Fibroblast of skin of back (primary cell): ENCODE data around the gene BAX.
A peak's percentile ranks its signal among the peaks of the same experiment; 100 is the strongest.

ENCODE experiments used
- DNase-seq: peaks from one replicate; pipeline ENCODE4 v3.0.0-alpha.2; 2013

BAX gene

GRCh38 chr19:48963371-48964204 is 8.9 kb downstream of the BAX start:
- DNase-seq = peak; percentile 77

DNA sequence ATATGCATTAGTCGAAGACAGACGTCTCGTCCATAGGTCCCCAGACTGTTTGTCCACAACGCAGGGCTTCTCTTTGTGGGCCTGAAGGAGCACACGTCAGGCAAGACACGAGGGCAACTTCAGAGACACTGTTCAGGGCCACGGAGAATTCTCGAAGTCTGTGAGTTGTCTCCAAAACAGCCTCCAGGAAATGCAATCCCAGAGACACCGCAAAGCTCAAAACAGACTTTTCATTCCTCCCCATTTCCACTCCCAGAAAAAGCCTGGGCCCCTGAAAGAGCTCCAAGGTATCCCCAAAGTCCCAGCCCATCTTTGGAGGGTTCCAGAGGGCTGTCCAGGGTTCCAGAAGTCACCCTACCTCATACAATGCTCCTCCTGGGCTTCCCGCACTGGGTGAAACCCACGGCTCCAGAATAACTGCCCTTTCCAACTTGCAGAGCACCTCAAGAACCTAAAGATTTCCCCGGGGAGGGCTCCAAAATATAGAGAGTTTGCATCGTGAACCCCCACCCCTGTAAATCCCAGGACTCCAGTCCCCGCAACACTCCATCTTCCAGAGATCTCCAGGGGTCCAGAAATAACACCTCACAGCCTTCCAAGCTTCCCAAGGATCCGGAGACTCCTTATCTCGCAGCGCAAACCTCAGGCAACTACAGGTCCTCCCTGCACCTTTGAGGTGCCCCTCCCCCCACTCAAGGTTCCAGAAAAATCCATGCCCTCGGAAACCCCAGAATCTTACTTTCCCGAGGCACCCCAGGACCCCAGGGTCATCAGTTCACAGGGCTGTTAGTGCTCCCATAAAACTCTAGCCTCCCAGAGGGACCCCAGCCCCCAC is 9.7 kb downstream of the BAX start:
- DNase-seq = peak; percentile 61

- DNase-seq = peak; percentile 94
Observed at GRCh38 chr19:48965040-48965805, 10.5 kb downstream of the BAX start, which contains the start of gene FTL. Gene FTL, plus strand, starts transcription at chr19:48965309. Its CDS starts 199 bp downstream, at chr19:48965508.

- peak; percentile 86 for DNase-seq
Observed at GRCh38 chr19:48965806-48966540, 11.3 kb downstream of the BAX start.

DNA sequence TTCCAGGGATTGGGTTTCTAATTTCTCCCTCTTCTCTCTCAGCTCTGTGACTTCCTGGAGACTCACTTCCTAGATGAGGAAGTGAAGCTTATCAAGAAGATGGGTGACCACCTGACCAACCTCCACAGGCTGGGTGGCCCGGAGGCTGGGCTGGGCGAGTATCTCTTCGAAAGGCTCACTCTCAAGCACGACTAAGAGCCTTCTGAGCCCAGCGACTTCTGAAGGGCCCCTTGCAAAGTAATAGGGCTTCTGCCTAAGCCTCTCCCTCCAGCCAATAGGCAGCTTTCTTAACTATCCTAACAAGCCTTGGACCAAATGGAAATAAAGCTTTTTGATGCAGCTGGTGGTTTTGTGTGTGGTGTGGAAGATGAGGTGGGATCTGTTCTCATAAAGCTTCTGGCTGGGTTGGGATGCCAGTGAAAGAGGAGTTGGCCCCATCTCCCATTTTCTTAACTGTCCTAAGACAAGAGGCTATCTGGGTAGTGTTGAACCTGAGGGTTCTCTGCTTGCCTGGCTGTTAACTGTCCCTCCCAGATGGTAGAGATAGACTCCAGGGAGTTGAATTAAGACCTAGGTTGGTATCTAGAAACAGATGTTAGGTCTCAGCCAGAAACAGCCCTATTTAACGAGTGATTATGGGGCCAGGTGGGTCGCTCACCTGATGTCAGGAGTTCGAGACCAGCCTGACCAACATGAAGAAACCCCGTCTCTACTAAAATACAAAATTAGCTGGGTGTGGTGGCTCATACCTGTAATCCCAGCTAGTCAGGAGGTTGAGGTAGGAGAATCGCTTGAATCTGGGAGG is 12.1 kb downstream of the BAX start:
- DNase-seq = no peak

GRCh38 chr19:48967346-48968178 is 12.9 kb downstream of the BAX start:
- DNase-seq = peak; percentile 29

DNA sequence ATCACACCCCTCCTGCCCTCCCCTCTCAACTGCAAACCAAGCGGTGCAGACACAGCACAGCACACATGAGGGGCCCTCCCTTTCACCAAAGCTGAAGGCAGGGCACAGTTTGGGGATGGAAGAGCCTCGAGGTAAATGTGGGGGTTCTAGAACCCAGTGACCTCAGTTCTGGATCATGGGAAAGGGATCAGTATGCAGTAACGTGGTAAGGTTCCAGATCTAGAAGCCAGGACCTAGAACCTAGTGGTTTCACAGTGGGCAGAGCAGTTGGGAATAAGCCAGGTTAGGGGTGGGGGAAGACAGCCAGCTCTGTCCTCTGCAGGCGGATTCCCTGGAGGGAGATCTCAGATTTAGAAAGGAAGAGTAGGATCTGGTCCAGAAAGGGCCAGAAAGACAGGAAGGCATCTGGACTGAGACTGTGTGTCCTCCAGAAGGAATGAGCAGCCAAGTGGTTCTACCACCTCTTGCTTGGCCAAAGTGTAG is 13.5 kb downstream of the BAX start:
- no peak for DNase-seq

DNA sequence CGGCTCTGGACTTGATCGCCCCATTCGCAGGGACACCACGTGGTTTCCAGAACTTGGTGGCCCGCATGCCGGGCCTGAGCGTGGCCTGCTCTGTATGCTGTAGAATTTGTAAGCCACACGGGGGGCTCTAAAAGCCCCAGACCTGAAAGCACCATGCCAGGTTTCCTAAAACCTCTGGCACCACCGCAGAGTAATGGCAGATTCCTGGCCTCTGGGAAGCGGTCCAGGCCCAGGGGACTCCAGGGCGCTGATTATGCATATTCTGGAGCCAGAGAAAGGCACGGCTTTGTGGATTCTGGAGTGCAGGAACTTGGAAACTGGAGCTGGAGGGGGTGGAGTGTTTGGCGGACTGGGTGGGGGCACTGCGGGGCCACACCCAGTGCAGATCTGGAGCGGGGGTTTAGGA is 14.1 kb downstream of the BAX start:
- DNase-seq = no peak

- DNase-seq = no peak
Observed at GRCh38 chr19:48969276-48970138, 14.8 kb downstream of the BAX start.

DNA sequence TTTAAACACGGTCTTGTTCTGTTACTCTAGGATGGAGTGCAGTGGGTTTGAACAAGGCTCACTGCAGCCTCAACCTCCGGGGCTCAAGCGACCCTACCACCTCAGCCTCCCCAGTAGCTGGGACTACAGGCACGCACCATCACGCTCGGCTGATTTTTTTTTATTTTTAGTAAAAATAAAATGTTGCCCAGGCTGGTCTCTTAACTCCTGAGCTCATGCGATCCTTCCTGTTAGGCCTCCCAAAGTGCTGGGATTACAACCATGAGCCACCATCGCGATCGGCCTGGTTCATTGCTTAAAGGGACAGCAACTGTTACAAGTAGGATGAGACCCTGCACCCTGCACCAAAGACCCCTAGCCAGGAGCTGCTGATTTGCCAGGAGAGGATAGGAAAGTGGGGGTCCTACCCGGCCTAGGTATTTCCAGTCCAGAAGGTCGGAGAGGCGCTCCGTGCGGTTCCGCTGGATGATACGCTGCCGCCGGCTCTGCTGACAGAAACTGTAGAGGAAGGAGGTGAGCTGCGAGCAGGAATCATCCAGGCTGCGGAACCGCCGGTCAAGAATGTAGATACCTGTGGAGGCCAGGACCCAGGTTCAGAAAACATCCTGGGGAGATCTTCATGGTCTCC is 15.6 kb downstream of the BAX start:
- DNase-seq = no peak

- peak; percentile 65 for DNase-seq
Observed at GRCh38 chr19:48970923-48971395, 16.3 kb downstream of the BAX start.

GRCh38 chr19:48975947-48976847 is 21.5 kb downstream of the BAX start:
- no peak for DNase-seq

- no peak for DNase-seq
Observed at GRCh38 chr19:48977061-48977460, 22.4 kb downstream of the BAX start.

DNA sequence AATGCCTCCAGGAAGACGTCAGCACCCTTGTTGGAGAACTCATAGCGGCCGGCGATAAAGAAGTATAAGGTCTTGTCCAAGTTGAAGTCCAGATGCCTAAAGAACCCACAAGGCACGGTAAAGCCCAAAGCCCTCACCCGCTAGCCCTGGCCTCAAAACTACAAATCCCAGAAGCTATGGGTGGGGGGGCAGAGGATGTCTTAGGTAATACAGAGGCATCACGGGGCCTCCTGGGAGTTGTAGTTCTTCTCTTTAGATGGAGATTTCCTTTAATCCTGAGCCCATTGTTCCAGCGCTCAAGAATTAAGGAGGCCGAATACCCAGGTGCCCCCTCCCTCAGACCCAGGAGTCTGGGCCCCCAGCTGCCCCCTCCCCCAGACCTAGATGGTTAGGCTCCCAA is 27.6 kb downstream of the BAX start:
- DNase-seq = no peak

DNA sequence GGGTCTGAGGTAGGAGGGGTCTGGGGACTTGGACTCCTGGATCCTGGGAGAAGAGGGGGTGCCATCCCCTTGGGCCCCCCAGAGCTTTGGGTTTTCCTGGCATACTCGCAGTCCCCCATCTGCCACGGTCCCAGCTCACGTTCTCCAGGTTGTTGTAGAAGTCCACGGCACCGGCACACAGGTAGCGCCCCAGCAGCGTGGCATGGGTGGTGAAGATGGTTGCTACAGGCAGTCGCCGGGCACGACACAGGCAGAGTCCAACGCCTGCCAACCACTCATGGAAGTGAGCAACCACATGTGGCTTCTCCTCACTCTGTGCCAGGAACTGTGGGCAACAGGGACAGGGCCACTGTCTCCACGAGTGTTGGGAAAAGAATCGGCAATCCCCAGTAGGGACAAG is 31.0 kb downstream of the BAX start:
- DNase-seq = no peak

DNA sequence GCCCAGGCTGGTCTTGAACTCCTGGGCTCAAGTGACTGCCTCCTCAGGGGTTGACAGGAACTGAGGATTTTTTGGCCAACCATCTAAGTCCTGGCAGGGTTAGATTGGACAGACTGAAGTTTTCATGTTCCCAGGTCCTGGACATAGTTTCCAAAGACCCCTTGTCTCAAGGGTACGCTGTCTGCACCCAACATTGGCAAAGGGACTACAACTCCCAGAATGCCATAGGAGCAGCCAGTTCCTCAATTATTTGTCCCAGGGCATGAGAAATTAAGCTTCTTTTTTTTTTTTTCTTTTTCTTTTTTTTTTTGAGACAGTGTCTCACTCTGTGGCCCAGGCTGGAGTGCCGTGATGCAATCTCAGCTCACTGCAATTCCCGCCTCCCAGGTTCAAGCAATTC is 31.5 kb downstream of the BAX start:
- no peak for DNase-seq

GRCh38 chr19:48987323-48987722 is 32.6 kb downstream of the BAX start:
- no peak for DNase-seq
